Measurements from ENCODE around the gene MRPS18A. TPM values are rescaled to one million over a fixed set of nuclear protein-coding genes. Genes with fewer than 3 reads are reported as not detected.

Gene MRPS18A
- total and polyA plus RNA-seq, 2 experiments from 2014 or later, result 33.7 to 39.2 TPM

GRCh38 chr6:43707767-43708166 is 20.2 kb upstream of the MRPS18A start:
- Histone ChIP-seq H3F3A (ENCODE audit: insufficient read depth) (peaks cover 18% of the 10 kb centered on the region; the same call in 1 of the 2 replicates), H3K27me3 (replicated peaks; ENCODE audit: insufficient read depth) (no peaks in the 10 kb centered on the region), H3K79me2 (ENCODE audit: insufficient read depth) (no peaks in the 10 kb centered on the region), H3K36me3 (ENCODE audit: low read depth) (no peaks in the 10 kb centered on the region), H2AFZ (no peak overlapping the region), H3K9me3 (ENCODE audit: low read depth) (no peaks in the 10 kb centered on the region), H3K9ac (no peak overlapping the region), H3K4me1 (ENCODE audit: insufficient read depth) (peaks cover 24% of the 10 kb centered on the region), H3K9me2 (ENCODE audit: insufficient read depth) (no peaks in the 10 kb centered on the region), H4K20me1 (ENCODE audit: insufficient read depth) (no peaks in the 10 kb centered on the region), H3K27ac (no peak overlapping the region), H3K4me3 (no peak overlapping the region), H3K4me2 (ENCODE audit: unreplicated experiment) (no peak overlapping the region)
- in situ Hi-C loops (cut with MboI), result no loop called here
- DNase-seq, result no peak
- 38 to 43% methylated on average over 1 of the region's 1 CpG for WGBS, 2 experiments (ENCODE audit: low coverage in 1 of 2, low lambda C conversion rate in 2 of 2, missing lambda C conversion rate in 2 of 2)
- TF ChIP-seq EZH2phosphoT487 (IDR thresholded peaks at IDR 0.05; ENCODE audit: insufficient read depth, low read depth), result no peak
- no peak for TF ChIP-seq EZH2 (IDR thresholded peaks at IDR 0.05; ENCODE audit: insufficient read depth, poor library complexity, severe bottlenecking)

GRCh38 chr6:43707269-43707668 is 19.7 kb upstream of the MRPS18A start:
- H3K27ac ChIP-seq, result no peak overlapping the region
- peaks cover 18% of the 10 kb centered on the region; the same call in 1 of the 2 replicates for H3F3A ChIP-seq (ENCODE audit: insufficient read depth)
- no peaks in the 10 kb centered on the region for H3K9me3 ChIP-seq (ENCODE audit: low read depth)
- WGBS, 2 experiments (ENCODE audit: low coverage in 1 of 2, low lambda C conversion rate in 2 of 2, missing lambda C conversion rate in 2 of 2), result 94% methylated on average over 7 of the region's 7 CpGs
- DNase-seq, result no peak
- no peak overlapping the region for H3K9ac ChIP-seq
- no peaks in the 10 kb centered on the region for H3K79me2 ChIP-seq (ENCODE audit: insufficient read depth)
- no peaks in the 10 kb centered on the region for H4K20me1 ChIP-seq (ENCODE audit: insufficient read depth)
- no peaks in the 10 kb centered on the region for H3K9me2 ChIP-seq (ENCODE audit: insufficient read depth)
- in situ Hi-C loops (cut with MboI), result no loop called here
- TF ChIP-seq EZH2 (IDR thresholded peaks at IDR 0.05; ENCODE audit: insufficient read depth, poor library complexity, severe bottlenecking) (no peak), EZH2phosphoT487 (IDR thresholded peaks at IDR 0.05; ENCODE audit: insufficient read depth, low read depth) (no peak)
- H3K4me2 ChIP-seq (ENCODE audit: unreplicated experiment), result no peak overlapping the region
- no peaks in the 10 kb centered on the region for H3K36me3 ChIP-seq (ENCODE audit: low read depth)
- no peak overlapping the region for H3K4me3 ChIP-seq
- peaks cover 29% of the 10 kb centered on the region for H3K4me1 ChIP-seq (ENCODE audit: insufficient read depth)
- no peak overlapping the region for H2AFZ ChIP-seq
- H3K27me3 ChIP-seq (replicated peaks; ENCODE audit: insufficient read depth), result no peaks in the 10 kb centered on the region

GRCh38 chr6:43706788-43707187 is 19.2 kb upstream of the MRPS18A start:
- Histone ChIP-seq H3K9me3 (ENCODE audit: low read depth) (no peaks in the 10 kb centered on the region), H3K9ac (no peak overlapping the region), H3K36me3 (ENCODE audit: low read depth) (no peaks in the 10 kb centered on the region), H3K4me1 (ENCODE audit: insufficient read depth) (peaks cover 33% of the 10 kb centered on the region), H4K20me1 (ENCODE audit: insufficient read depth) (no peaks in the 10 kb centered on the region), H3K4me3 (no peak overlapping the region), H3K79me2 (ENCODE audit: insufficient read depth) (no peaks in the 10 kb centered on the region), H3F3A (ENCODE audit: insufficient read depth) (peaks cover 23% of the 10 kb centered on the region; the same call in 1 of the 2 replicates), H3K9me2 (ENCODE audit: insufficient read depth) (no peaks in the 10 kb centered on the region), H3K4me2 (ENCODE audit: unreplicated experiment) (no peak overlapping the region), H3K27me3 (replicated peaks; ENCODE audit: insufficient read depth) (no peaks in the 10 kb centered on the region), H2AFZ (peak overlapping the region; percentile 52; the same call in 1 of the 2 replicates), H3K27ac (no peak overlapping the region)
- TF ChIP-seq EZH2 (IDR thresholded peaks at IDR 0.05; ENCODE audit: insufficient read depth, poor library complexity, severe bottlenecking), result no peak
- TF ChIP-seq EZH2phosphoT487 (IDR thresholded peaks at IDR 0.05; ENCODE audit: insufficient read depth, low read depth), result no peak
- in situ Hi-C loops (cut with MboI), result no loop called here
- 88 to 90% methylated on average over 8 of the region's 8 CpGs for whole genome bisulfite sequencing, 2 experiments (ENCODE audit: low coverage in 1 of 2, low lambda C conversion rate in 2 of 2, missing lambda C conversion rate in 2 of 2)
- DNase-seq, result no peak

DNA sequence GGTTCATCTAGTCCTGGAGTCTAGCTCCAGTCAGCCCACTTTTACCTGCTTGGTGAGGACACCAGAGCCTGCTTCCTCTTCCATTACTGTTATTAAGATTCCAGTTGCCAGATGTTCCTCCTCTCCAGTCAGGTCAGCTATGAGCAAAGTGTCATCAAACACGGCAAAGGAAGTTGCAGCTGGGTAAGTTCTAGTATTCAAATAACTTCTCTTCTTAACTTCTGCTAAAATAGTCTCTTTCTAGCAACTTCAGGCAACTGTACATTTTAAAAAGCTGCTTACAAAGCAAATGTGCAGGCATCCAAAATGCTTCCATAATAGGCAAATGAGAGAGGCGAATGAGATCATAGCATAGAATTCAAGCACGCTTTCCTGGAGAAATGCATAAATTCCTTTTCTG is 18.4 kb upstream of the MRPS18A start:
- Histone ChIP-seq H3F3A (ENCODE audit: insufficient read depth) (peaks cover 26% of the 10 kb centered on the region; the same call in 1 of the 2 replicates), H3K4me3 (no peak overlapping the region), H3K9me3 (ENCODE audit: low read depth) (no peaks in the 10 kb centered on the region), H2AFZ (peak overlapping the region; percentile 52), H3K36me3 (ENCODE audit: low read depth) (no peaks in the 10 kb centered on the region), H3K4me1 (ENCODE audit: insufficient read depth) (peaks cover 35% of the 10 kb centered on the region), H4K20me1 (ENCODE audit: insufficient read depth) (no peaks in the 10 kb centered on the region), H3K9ac (0 out of 2 replicates have a peak overlapping the region, but pooled peaks have one; percentile 1), H3K4me2 (ENCODE audit: unreplicated experiment) (no peak overlapping the region), H3K27me3 (replicated peaks; ENCODE audit: insufficient read depth) (no peaks in the 10 kb centered on the region), H3K27ac (no peak overlapping the region), H3K79me2 (ENCODE audit: insufficient read depth) (no peaks in the 10 kb centered on the region), H3K9me2 (ENCODE audit: insufficient read depth) (no peaks in the 10 kb centered on the region)
- DNase-seq, result peak; percentile 42
- in situ Hi-C loops (cut with MboI), result no loop called here
- TF ChIP-seq EZH2 (IDR thresholded peaks at IDR 0.05; ENCODE audit: insufficient read depth, poor library complexity, severe bottlenecking) (no peak), EZH2phosphoT487 (IDR thresholded peaks at IDR 0.05; ENCODE audit: insufficient read depth, low read depth) (no peak)
- 54 to 67% methylated on average over 3 of the region's 3 CpGs for WGBS, 2 experiments (ENCODE audit: low coverage in 1 of 2, low lambda C conversion rate in 2 of 2, missing lambda C conversion rate in 2 of 2)

All from GM23248 (cell line).